ENCODE measurements around the gene CST3.

The CST3 gene

GRCh38 chr20:23631981-23632710 lies 5.6 kb downstream of the CST3 start:
- Histone ChIP-seq H3K4me3 (replicated peaks; ENCODE audit: low read depth, low read length) (no peak overlapping the region), H3K36me3 (ENCODE audit: control insufficient read depth, insufficient read depth, low read length) (no peaks in the 10 kb centered on the region; the same call in 1 of the 2 replicates), H3K27me3 (replicated peaks; ENCODE audit: control insufficient read depth, insufficient read depth, low read length) (no peaks in the 10 kb centered on the region)
- no peak for DNase-seq (ENCODE audit: extremely low read depth, insufficient read length)
- TF ChIP-seq CTCF (IDR thresholded peaks at IDR 0.05; ENCODE audit: insufficient read depth, low read length, poor library complexity, severe bottlenecking): no peak

- Histone ChIP-seq H3K4me3 (replicated peaks; ENCODE audit: low read depth, low read length) (no peak overlapping the region), H3K36me3 (ENCODE audit: control insufficient read depth, insufficient read depth, low read length) (no peaks in the 10 kb centered on the region; the same call in 1 of the 2 replicates), H3K27me3 (replicated peaks; ENCODE audit: control insufficient read depth, insufficient read depth, low read length) (no peaks in the 10 kb centered on the region)
- no peak for TF ChIP-seq CTCF (IDR thresholded peaks at IDR 0.05; ENCODE audit: insufficient read depth, low read length, poor library complexity, severe bottlenecking)
- no peak for DNase-seq (ENCODE audit: extremely low read depth, insufficient read length)
These were observed 6.4 kb downstream of the CST3 start for GRCh38 chr20:23631226-23631822.

GRCh38 chr20:23630392-23630849 lies 7.3 kb downstream of the CST3 start:
- Histone ChIP-seq H3K27me3 (replicated peaks; ENCODE audit: control insufficient read depth, insufficient read depth, low read length) (no peaks in the 10 kb centered on the region), H3K4me3 (replicated peaks; ENCODE audit: low read depth, low read length) (no peak overlapping the region), H3K36me3 (ENCODE audit: control insufficient read depth, insufficient read depth, low read length) (no peaks in the 10 kb centered on the region; the same call in 1 of the 2 replicates)
- no peak for DNase-seq (ENCODE audit: extremely low read depth, insufficient read length)
- no peak for TF ChIP-seq CTCF (IDR thresholded peaks at IDR 0.05; ENCODE audit: insufficient read depth, low read length, poor library complexity, severe bottlenecking)

GRCh38 chr20:23629542-23630391 lies 8.0 kb downstream of the CST3 start:
- Histone ChIP-seq H3K4me3 (replicated peaks; ENCODE audit: low read depth, low read length) (no peak overlapping the region), H3K27me3 (replicated peaks; ENCODE audit: control insufficient read depth, insufficient read depth, low read length) (no peaks in the 10 kb centered on the region), H3K36me3 (ENCODE audit: control insufficient read depth, insufficient read depth, low read length) (no peaks in the 10 kb centered on the region; the same call in 1 of the 2 replicates)
- no peak for DNase-seq (ENCODE audit: extremely low read depth, insufficient read length)
- no peak for TF ChIP-seq CTCF (IDR thresholded peaks at IDR 0.05; ENCODE audit: insufficient read depth, low read length, poor library complexity, severe bottlenecking)

- H3K27me3 ChIP-seq (replicated peaks; ENCODE audit: control insufficient read depth, insufficient read depth, low read length): no peaks in the 10 kb centered on the region
- no peak for DNase-seq (ENCODE audit: extremely low read depth, insufficient read length)
- H3K36me3 ChIP-seq (ENCODE audit: control insufficient read depth, insufficient read depth, low read length): no peaks in the 10 kb centered on the region; the same call in 1 of the 2 replicates
- TF ChIP-seq CTCF (IDR thresholded peaks at IDR 0.05; ENCODE audit: insufficient read depth, low read length, poor library complexity, severe bottlenecking): no peak
- no peak overlapping the region for H3K4me3 ChIP-seq (replicated peaks; ENCODE audit: low read depth, low read length)
These were observed 8.7 kb downstream of the CST3 start for GRCh38 chr20:23629017-23629541.
